HepG2 (cell line): ENCODE data around the gene ZNF697. TPM values are rescaled to one million over a fixed set of nuclear protein-coding genes. Genes with fewer than 3 reads are reported as not detected.

Experiments
- ATF5 ChIP-seq: sonication (generic); formaldehyde crosslinking; IDR thresholded peaks from 2 replicates; pipeline ENCODE4 v1.4.0; 2020; ENCODE audit warnings: mild to moderate bottlenecking, low read depth, missing genetic modification reagents
- CSRNP2 ChIP-seq: sonication (generic); formaldehyde crosslinking; conservative IDR thresholded peaks from 2 replicates; pipeline ENCODE4 v1.8.0; 2022; ENCODE audit warnings: low read depth, missing genetic modification reagents
- DMAP1 ChIP-seq: IDR thresholded peaks from 2 replicates; pipeline ENCODE4 v1.6.1; 2016
- ETV6 ChIP-seq: sonication (generic); formaldehyde crosslinking; conservative IDR thresholded peaks from 2 replicates; pipeline ENCODE4 v1.4.0; 2020; ENCODE audit warnings: missing genetic modification reagents
- HHEX ChIP-seq: IDR thresholded peaks from 2 replicates; pipeline ENCODE4 v1.6.1; 2016; ENCODE audit warnings: control low read depth
- MED1 ChIP-seq: sonication (generic); formaldehyde crosslinking; IDR thresholded peaks from 2 replicates; pipeline ENCODE4 v1.4.0; 2020; ENCODE audit warnings: missing genetic modification reagents
- NFE2L2 ChIP-seq: fragments of 150-350 bp; IDR thresholded peaks from 2 replicates; pipeline ENCODE4 v1.6.1; 2014; ENCODE audit warnings: low read length
- NPAS2 ChIP-seq: sonication (generic); formaldehyde crosslinking; IDR thresholded peaks from 2 replicates; pipeline ENCODE4 v1.8.0; 2022; ENCODE audit warnings: mild to moderate bottlenecking, missing genetic modification reagents, borderline replicate concordance
- NR2F6 ChIP-seq, 2 experiments: IDR thresholded peaks; 2 replicates each; pipeline ENCODE4 v1.6.1; 2016; ENCODE audit warnings: antibody characterized with exemption in 1 of 2, mild to moderate bottlenecking in 1 of 2
- RXRA ChIP-seq: sonication (generic); formaldehyde crosslinking; IDR thresholded peaks from 2 replicates; pipeline ENCODE4 v1.5.1; 2020; ENCODE audit warnings: missing genetic modification reagents
- THAP7 ChIP-seq: sonication (generic); formaldehyde crosslinking; IDR thresholded peaks from 2 replicates; pipeline ENCODE4 v1.8.1; 2023; ENCODE audit warnings: mild to moderate bottlenecking, missing genetic modification reagents
- ZKSCAN8 ChIP-seq: IDR thresholded peaks from 2 replicates; pipeline ENCODE4 v1.6.1; 2016; ENCODE audit warnings: borderline replicate concordance, missing genetic modification reagents, missing compliant biosample characterization
- ZMAT5 ChIP-seq: sonication (generic); formaldehyde crosslinking; IDR thresholded peaks from 2 replicates; pipeline ENCODE4 v1.5.0; 2020; ENCODE audit warnings: mild to moderate bottlenecking, low read depth, missing genetic modification reagents, borderline replicate concordance
- ZNF282 ChIP-seq: fragments of 450-650 bp; IDR thresholded peaks from 2 replicates; pipeline ENCODE4 v1.6.1; 2018; ENCODE audit not compliant: partially characterized antibody
- ZNF772 ChIP-seq: sonication (generic); formaldehyde crosslinking; IDR thresholded peaks from 2 replicates; pipeline ENCODE4 v1.5.0; 2020; ENCODE audit warnings: mild to moderate bottlenecking, missing genetic modification reagents
- polyA plus RNA-seq, 8 experiments: library from polyadenylated mRNA; depleted of rRNA in 3 of 8; stranded (reverse) in 7 of 8; unstranded in 1 of 8; fragments of >200 nt; fragmentation: Illumina TruSeq in 4 of 8; extraction: Trizol in 4 of 8; gene quantifications; 2 replicates each; pipeline versions ENCODE4 v1.2.1 to v1.2.3, GENCODE V29; 2011 to 2016; ENCODE audit warnings: low read depth in 4 of 8, missing spikeins in 1 of 8, mixed read lengths in 1 of 8; ENCODE audit not compliant: insufficient read depth in 1 of 8
- total RNA-seq, 5 experiments: library from RNA; depleted of rRNA; stranded (reverse); fragments of >200 nt; fragmentation: Illumina TruSeq; extraction: Trizol; gene quantifications; 2 replicates each; pipeline ENCODE4 v1.2.3, GENCODE V29; 2016; ENCODE audit warnings: low read depth in 1 of 5
- TF ChIP-seq, protein P1 (sequence below): sonication (generic); formaldehyde crosslinking; IDR thresholded peaks from 2 replicates; pipeline ENCODE4 v1.5.0; 2020; ENCODE audit warnings: missing genetic modification reagents
- TF ChIP-seq, protein P2 (sequence below): sonication (generic); formaldehyde crosslinking; IDR thresholded peaks from 2 replicates; pipeline ENCODE4 v1.8.0; 2022; ENCODE audit warnings: missing genetic modification reagents, mild to moderate bottlenecking, inconsistent platforms, borderline replicate concordance
- TF ChIP-seq, protein P3 (sequence below): sonication (generic); formaldehyde crosslinking; IDR thresholded peaks from 2 replicates; pipeline ENCODE4 v1.5.0; 2020; ENCODE audit warnings: mild to moderate bottlenecking, missing genetic modification reagents, borderline replicate concordance
- TF ChIP-seq, protein P4 (sequence below): sonication (generic); formaldehyde crosslinking; IDR thresholded peaks from 2 replicates; pipeline ENCODE4 v1.4.0; 2020; ENCODE audit warnings: missing genetic modification reagents

ZNF697 gene
- total and polyA plus RNA-seq, 2 of the 13 experiments (the other 11 are each of a cell fraction or from before 2014, with no cell fraction given): 2.3 to 7.1 TPM

GRCh38 chr1:119631433-119632102, 16.5 kb downstream of the ZNF697 start (continued):
- TF ChIP-seq MED1 (CRISPR knock-in tag) (peak; percentile 63), CSRNP2 (CRISPR knock-in tag) (no peak), HHEX (CRISPR knock-in tag) (no peak), ETV6 (CRISPR knock-in tag) (no peak), NFE2L2 (no peak), ZNF282 (no peak), ATF5 (CRISPR knock-in tag) (peak; percentile 36; the same call in 1 of the 2 replicates), NR2F6 (IDR thresholded peaks at IDR 0.05) (no peak), NR2F6 (CRISPR knock-in tag; IDR thresholded peaks at IDR 0.05) (peak; percentile 38; the same call in 1 of the 2 replicates), ZKSCAN8 (CRISPR knock-in tag) (no peak), RXRA (peak; percentile 67), DMAP1 (peak; percentile 68; the same call in 1 of the 2 replicates), ZNF772 (CRISPR knock-in tag) (peak; percentile 60; the same call in 1 of the 2 replicates), NPAS2 (CRISPR knock-in tag) (no peak), ZMAT5 (CRISPR knock-in tag) (no peak), THAP7 (CRISPR knock-in tag) (no peak)
- TF ChIP-seq, protein P1, sequence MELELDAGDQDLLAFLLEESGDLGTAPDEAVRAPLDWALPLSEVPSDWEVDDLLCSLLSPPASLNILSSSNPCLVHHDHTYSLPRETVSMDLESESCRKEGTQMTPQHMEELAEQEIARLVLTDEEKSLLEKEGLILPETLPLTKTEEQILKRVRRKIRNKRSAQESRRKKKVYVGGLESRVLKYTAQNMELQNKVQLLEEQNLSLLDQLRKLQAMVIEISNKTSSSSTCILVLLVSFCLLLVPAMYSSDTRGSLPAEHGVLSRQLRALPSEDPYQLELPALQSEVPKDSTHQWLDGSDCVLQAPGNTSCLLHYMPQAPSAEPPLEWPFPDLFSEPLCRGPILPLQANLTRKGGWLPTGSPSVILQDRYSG (CRISPR knock-in tag): 0 out of 2 replicates have a peak, but pooled peaks have one; percentile 62
- TF ChIP-seq, protein P2, sequence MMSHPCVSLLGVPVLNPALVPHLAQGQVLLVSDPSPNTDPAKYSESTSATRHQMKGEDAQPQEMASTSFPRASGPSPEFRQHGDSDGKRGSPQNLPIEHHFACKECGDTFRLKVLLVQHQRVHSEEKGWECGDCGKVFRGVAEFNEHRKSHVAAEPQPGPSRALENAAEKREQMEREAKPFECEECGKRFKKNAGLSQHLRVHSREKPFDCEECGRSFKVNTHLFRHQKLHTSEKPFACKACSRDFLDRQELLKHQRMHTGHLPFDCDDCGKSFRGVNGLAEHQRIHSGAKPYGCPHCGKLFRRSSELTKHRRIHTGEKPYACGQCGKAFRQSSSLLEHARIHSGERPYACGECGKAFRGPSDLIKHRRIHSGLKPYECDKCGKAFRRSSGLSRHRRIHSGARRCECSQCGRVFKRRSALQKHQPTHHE (CRISPR knock-in tag): 0 out of 2 replicates have a peak, but pooled peaks have one; percentile 52
- TF ChIP-seq, protein P3, sequence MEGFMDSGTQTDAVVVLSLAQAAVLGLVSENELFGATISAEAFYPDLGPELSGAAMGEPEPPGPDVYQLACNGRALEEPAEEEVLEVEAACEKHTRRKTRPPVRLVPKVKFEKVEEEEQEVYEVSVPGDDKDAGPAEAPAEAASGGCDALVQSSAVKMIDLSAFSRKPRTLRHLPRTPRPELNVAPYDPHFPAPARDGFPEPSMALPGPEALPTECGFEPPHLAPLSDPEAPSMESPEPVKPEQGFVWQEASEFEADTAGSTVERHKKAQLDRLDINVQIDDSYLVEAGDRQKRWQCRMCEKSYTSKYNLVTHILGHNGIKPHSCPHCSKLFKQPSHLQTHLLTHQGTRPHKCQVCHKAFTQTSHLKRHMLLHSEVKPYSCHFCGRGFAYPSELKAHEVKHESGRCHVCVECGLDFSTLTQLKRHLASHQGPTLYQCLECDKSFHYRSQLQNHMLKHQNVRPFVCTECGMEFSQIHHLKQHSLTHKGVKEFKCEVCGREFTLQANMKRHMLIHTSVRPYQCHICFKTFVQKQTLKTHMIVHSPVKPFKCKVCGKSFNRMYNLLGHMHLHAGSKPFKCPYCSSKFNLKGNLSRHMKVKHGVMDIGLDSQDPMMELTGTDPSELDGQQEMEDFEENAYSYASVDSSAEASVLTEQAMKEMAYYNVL (CRISPR knock-in tag): peak; percentile 74
- TF ChIP-seq, protein P4, sequence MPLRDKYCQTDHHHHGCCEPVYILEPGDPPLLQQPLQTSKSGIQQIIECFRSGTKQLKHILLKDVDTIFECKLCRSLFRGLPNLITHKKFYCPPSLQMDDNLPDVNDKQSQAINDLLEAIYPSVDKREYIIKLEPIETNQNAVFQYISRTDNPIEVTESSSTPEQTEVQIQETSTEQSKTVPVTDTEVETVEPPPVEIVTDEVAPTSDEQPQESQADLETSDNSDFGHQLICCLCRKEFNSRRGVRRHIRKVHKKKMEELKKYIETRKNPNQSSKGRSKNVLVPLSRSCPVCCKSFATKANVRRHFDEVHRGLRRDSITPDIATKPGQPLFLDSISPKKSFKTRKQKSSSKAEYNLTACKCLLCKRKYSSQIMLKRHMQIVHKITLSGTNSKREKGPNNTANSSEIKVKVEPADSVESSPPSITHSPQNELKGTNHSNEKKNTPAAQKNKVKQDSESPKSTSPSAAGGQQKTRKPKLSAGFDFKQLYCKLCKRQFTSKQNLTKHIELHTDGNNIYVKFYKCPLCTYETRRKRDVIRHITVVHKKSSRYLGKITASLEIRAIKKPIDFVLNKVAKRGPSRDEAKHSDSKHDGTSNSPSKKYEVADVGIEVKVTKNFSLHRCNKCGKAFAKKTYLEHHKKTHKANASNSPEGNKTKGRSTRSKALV (CRISPR knock-in tag): peak; percentile 84; the same call in 1 of the 2 replicates
